Right lobe of liver (tissue), 6 donors: ENCODE measurements around the gene TAB3. TPM values are rescaled to one million over a fixed set of nuclear protein-coding genes. Genes with fewer than 3 reads are reported as not detected.
A peak's percentile ranks its signal among the peaks of the same experiment; 100 is the strongest.

ENCODE experiments used
- ATAC-seq, 4 donors: fragments of 200-7000 bp; cut with Tn5 transposase; one replicate each; pipeline ENCODE4 v1.9.1; 2020; ENCODE audit warnings: mild to moderate bottlenecking in 4 of 4, moderate library complexity in 4 of 4
- DNase-seq, 3 donors: peaks; one replicate each; pipeline ENCODE4 v3.0.0-alpha.2; 2020
- H3K27ac ChIP-seq, 3 donors: fragments of 200-600 bp; one replicate each; pipeline ENCODE4 v1.8.0; 2022
- H3K27me3 ChIP-seq, 2 donors: fragments of 200-600 bp; one replicate each; pipeline ENCODE4 v1.8.0; 2022
- H3K36me3 ChIP-seq, 4 donors: fragments of 200-600 bp; sonication (generic) in 1 of 4; one replicate each; pipeline versions ENCODE4 v1.5.1 to v1.8.0; 2017 to 2022; ENCODE audit warnings: control low read depth in 1 of 4
- H3K4me1 ChIP-seq, 4 donors: fragments of 200-600 bp; sonication (generic) in 1 of 4; one replicate each; pipeline versions ENCODE4 v1.5.1 to v1.8.0; 2017 to 2022; ENCODE audit warnings: control low read depth in 1 of 4
- H3K4me3 ChIP-seq, 3 donors: fragments of 200-600 bp; one replicate each; pipeline ENCODE4 v1.8.0; 2022
- H3K9me3 ChIP-seq, 4 donors: fragments of 200-600 bp; sonication (generic) in 1 of 4; one replicate each; pipeline versions ENCODE4 v1.5.1 to v1.8.0; 2017 to 2022; ENCODE audit warnings: control low read depth in 1 of 4
- POLR2A ChIP-seq: fragments of 450-650 bp; IDR thresholded peaks from one replicate; pipeline ENCODE4 v1.6.1; 2017; ENCODE audit warnings: antibody characterized with exemption, mild to moderate bottlenecking
- WGBS: methylation state at CpG from one replicate; pipeline ENCODE4 v1.1.6; 2018; ENCODE audit warnings: low coverage, low lambda C conversion rate; ENCODE audit not compliant: insufficient coverage; ENCODE audit errors: missing lambda C conversion rate; 5-methylcytosine and 5-hydroxymethylcytosine counted together
- intact Hi-C, 2 donors: fragments of 100-400 bp; cut with DNase I; formaldehyde crosslinking; loops; one replicate each; pipeline versions ENCODE4 v1.11.2 to v1.14.1; 2022
- total RNA-seq, 6 experiments: library from RNA; depleted of rRNA in 2 of 6; stranded (reverse); fragments of >200 nt in 2 of 6; fragmentation: NEBNext Ultra II Directional in 3 of 6; extraction: Animal tissue kit (Norgen Biotek cat#: 25700) in 3 of 6; gene quantifications; one replicate each; pipeline versions ENCODE4 v1.1.0 to v1.2.4, GENCODE V29; 2016 to 2023
- TF ChIP-seq, protein P1 (sequence below), 4 donors: fragments of 200-600 bp in 3 of 4; fragments of 450-650 bp in 1 of 4; IDR thresholded peaks; one replicate each; pipeline versions ENCODE4 v1.5.1 to v1.8.0; 2016 to 2022; ENCODE audit warnings: antibody characterized with exemption in 4 of 4, mild to moderate bottlenecking in 2 of 4
- donor health status: DM: no; HTN: yes; CAD: no.
- donor health status: DM: no; HTN: no; CAD: no.
- donor health status: DM: no; HTN: no; CAD: no.
- donor health status: DM: no; HTN: yes; CAD: no.
- donor health status: DM: no; HTN: yes; CAD: no.

TAB3 gene
- total RNA-seq, 6 experiments from 2014 or later: 17.1 to 38.6 (median 23.6) TPM

- H3K4me3 ChIP-seq: no peak overlapping the region
- no peaks in the 10 kb centered on the region for H3K9me3 ChIP-seq
- TF ChIP-seq, protein P1, sequence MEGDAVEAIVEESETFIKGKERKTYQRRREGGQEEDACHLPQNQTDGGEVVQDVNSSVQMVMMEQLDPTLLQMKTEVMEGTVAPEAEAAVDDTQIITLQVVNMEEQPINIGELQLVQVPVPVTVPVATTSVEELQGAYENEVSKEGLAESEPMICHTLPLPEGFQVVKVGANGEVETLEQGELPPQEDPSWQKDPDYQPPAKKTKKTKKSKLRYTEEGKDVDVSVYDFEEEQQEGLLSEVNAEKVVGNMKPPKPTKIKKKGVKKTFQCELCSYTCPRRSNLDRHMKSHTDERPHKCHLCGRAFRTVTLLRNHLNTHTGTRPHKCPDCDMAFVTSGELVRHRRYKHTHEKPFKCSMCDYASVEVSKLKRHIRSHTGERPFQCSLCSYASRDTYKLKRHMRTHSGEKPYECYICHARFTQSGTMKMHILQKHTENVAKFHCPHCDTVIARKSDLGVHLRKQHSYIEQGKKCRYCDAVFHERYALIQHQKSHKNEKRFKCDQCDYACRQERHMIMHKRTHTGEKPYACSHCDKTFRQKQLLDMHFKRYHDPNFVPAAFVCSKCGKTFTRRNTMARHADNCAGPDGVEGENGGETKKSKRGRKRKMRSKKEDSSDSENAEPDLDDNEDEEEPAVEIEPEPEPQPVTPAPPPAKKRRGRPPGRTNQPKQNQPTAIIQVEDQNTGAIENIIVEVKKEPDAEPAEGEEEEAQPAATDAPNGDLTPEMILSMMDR (IDR thresholded peaks at IDR 0.05): no peak
- TF ChIP-seq POLR2A: no peak
- ATAC-seq (peak; percentile 89 to 100 (median 94)), DNase-seq (peak in 2 of 3 donors; percentile 25 to 57)
- intact Hi-C loops: no loop called here
- 32% methylated on average over 4 of the region's 4 CpGs for WGBS
- H3K27me3 ChIP-seq: no peaks in the 10 kb centered on the region
- H3K4me1 ChIP-seq: no peaks in the 10 kb centered on the region
- peaks cover 0 to 2% (median 0%) of the 10 kb centered on the region in 4 donors for H3K36me3 ChIP-seq
- peak overlapping the region in 1 of 3 donors; percentile 15 for H3K27ac ChIP-seq
Observed at GRCh38 chrX:30835373-30835772, 53.7 kb downstream of the TAB3 start.

- H3K36me3 ChIP-seq: peaks cover 0 to 2% (median 0%) of the 10 kb centered on the region in 4 donors
- H3K4me3 ChIP-seq: no peak overlapping the region
- no peaks in the 10 kb centered on the region for H3K9me3 ChIP-seq
- intact Hi-C loops: no loop called here
- no peak for TF ChIP-seq POLR2A
- TF ChIP-seq, protein P1 (IDR thresholded peaks at IDR 0.05): no peak
- no peak overlapping the region for H3K27ac ChIP-seq
- 66% methylated on average over 4 of the region's 4 CpGs for WGBS
- DNase-seq: no peak
- no peaks in the 10 kb centered on the region for H3K27me3 ChIP-seq
- no peaks in the 10 kb centered on the region for H3K4me1 ChIP-seq
- ATAC-seq: no peak
Observed at GRCh38 chrX:30833896-30834295, 55.2 kb downstream of the TAB3 start.

- H3K9me3 ChIP-seq: no peaks in the 10 kb centered on the region
- TF ChIP-seq, protein P1 (IDR thresholded peaks at IDR 0.05): no peak
- TF ChIP-seq POLR2A: no peak
- DNase-seq (no peak), ATAC-seq (no peak)
- H3K4me3 ChIP-seq: no peak overlapping the region
- H3K4me1 ChIP-seq: no peaks in the 10 kb centered on the region
- 49% methylated on average over 10 of the region's 10 CpGs for WGBS
- no peaks in the 10 kb centered on the region for H3K36me3 ChIP-seq
- no peaks in the 10 kb centered on the region for H3K27me3 ChIP-seq
- intact Hi-C loops: no loop called here
- H3K27ac ChIP-seq: no peak overlapping the region
Observed at GRCh38 chrX:30831082-30831481, 58.0 kb downstream of the TAB3 start.

GRCh38 chrX:30830326-30830943 lies 58.6 kb downstream of the TAB3 start:
- intact Hi-C loops: no loop called here
- WGBS: 74% methylated on average over 3 of the region's 3 CpGs
- no peak for DNase-seq
- Histone ChIP-seq H3K27ac (no peak overlapping the region), H3K9me3 (no peaks in the 10 kb centered on the region), H3K4me1 (no peaks in the 10 kb centered on the region), H3K4me3 (no peak overlapping the region), H3K27me3 (no peaks in the 10 kb centered on the region), H3K36me3 (no peaks in the 10 kb centered on the region)
- ATAC-seq: no peak
- no peak for TF ChIP-seq POLR2A
- TF ChIP-seq, protein P1 (IDR thresholded peaks at IDR 0.05): no peak
